NCI-H2196 treated with DMSO at 0.1 percent for 48 hours (cell line): ENCODE results near the gene TRIM46.
"Not testable (repeated sequence)": the region's sequence is repeated elsewhere in the genome, so short reads cannot be mapped to it uniquely, and the experiment has no call there.

Experiments
- DNase-seq: peaks from one replicate; lab custom pipeline; 2025; ENCODE audit not compliant: unreplicated experiment; lab: John Stamatoyannopoulos, UW

Gene TRIM46

DNA sequence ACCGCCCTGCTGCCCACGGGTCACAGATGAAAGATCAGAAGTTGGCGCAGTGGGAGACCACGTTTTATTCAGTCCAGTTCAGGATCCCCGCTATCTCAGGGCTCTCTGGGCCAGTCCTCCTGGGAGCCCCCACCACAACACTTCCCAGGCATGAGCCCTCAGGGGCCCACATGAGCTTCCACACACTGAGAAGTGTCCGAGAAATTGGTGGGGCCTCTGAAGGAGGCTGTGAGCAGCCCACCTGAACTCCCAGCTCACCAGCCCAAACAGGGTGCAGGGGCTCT is 12.1 kb downstream of the TRIM46 start:
- no peak for DNase-seq

DNA sequence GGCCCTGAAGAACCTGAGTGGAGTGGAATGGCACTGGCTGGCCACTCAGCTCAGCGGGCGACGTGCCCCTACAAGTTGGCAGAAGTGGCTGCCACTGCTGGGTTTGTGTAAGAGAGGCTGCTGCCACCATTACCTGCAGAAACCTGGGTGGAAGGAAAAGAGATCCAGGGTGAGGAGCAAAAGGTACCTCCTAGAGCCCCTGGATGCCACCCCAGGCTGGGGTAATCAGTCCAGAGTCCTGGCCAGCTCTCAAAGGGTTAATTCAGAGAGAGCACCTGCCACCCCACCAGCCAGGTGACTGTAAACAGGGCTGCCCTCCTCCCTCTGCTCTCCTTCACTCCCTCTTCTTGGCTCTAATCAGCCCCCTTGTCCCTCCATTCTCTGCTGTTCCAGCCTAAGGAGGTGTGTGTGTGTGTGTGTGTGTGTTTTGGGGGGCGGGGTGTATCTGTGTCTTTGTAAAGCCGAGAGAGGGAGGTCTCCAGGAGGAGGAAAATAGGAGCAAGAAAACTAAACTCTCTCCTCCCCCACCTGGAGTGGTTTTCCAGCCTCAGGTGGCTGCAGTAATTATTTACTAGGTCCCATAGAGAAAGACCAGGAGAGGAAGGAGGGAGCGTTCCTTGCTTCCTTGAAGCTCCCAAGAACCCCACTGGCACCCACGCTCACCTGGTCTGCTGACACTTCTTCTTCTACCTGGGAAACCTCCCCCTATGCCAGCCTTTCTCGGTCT is 12.6 kb downstream of the TRIM46 start:
- DNase-seq = no peak

DNA sequence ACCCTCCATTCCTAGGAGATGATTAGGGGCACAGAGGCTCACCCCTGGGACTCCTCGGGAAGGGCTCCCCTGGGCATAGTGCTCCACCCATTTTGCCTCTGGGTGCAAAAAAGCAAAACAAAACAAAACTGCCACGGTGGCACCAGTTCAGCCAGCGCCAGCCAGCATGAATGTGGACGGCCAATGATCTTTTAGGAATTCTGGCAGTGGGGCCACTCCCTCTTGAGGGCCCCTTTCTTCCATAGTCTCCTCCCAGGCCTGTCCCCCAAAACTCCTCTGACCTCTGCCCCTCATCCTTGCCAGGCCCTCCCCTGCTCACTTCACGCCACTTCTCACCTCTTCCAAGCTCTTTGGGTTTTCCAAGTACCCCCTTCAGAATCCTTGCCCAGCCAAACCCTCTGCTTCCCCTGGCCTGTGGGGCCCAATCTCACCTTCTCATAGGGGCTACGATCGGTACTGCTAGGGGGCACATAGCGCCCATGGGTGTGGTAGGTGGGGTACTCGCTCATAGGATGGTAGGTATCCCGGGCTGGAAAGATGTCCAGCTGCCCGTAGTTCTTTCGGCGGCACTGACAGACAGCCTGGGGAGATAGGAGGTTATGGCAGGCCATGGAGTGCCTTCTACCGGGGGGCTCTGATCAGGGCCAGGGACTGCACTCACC is 13.3 kb downstream of the TRIM46 start:
- no peak for DNase-seq

DNA sequence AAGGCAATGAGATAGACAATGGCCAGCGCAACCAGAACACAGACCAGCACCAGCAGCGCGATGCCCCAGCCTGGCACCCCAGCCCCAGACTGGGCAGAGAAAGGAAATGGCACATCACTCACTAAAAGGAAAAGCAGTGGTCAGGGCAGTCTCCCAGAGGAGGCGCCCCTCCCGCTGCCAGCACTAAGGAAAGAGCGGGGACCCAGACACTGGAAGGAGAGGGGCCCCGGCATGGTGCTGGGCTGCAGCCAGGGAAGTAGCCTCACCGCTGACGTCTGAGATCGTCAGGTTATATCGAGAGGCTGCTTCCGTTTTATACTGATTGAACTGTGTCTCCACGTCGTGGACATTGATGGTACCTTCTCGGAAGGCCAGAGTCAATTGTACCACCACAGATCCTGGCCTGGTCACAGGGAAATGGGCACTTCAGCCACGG is 13.8 kb downstream of the TRIM46 start:
- DNase-seq = no peak

DNA sequence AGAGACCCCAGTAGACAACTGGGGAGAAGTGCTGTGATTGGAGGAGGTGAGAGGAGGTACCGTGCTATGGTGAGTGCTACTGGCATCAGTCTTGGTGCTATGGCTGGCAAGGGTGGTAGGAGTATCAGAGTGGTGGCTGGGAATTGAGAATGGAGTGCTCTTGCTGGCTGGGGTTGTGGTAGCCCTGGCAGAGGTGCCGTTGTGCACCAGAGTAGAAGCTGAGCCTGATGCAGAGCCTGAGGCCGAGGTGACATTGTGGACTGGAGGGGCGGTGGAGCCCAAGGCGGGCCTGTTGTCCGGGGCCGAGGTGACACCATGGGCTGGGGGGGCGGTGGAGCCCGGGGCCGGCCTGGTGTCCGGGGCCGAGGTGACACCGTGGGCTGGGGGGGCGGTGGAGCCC is 14.6 kb downstream of the TRIM46 start:
- DNase-seq = no peak

DNA sequence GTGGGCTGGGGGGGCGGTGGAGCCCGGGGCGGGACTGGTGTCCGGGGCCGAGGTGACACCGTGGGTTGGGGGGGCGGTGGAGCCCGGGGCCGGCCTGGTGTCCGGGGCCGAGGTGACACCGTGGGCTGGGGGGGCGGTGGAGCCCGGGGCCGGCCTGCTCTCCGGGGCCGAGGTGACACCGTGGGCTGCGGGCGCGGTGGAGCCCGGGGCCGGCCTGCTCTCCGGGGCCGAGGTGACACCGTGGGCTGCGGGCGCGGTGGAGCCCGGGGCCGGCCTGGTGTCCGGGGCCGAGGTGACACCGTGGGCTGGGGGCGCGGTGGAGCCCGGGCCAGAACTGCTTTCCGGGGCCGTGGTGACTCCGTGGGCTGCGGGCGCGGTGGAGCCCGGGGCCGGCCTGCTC is 16.3 kb downstream of the TRIM46 start:
- DNase-seq = not testable (repeated sequence)

DNA sequence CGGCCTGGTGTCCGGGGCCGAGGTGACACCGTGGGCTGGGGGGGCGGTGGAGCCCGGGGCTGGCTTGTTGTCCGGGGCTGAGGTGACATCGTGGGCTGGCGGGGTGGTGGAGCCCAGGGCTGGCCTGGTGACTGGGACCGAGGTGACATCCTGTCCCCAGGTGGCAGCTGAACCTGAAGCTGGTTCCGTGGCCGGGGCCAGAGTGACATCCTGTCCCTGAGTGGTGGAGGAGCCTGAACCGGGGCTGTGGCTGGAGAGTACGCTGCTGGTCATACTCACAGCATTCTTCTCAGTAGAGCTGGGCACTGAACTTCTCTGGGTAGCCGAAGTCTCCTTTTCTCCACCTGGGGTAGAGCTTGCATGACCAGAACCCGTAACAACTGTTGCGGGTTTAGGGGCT is 18.3 kb downstream of the TRIM46 start:
- no peak for DNase-seq

DNA sequence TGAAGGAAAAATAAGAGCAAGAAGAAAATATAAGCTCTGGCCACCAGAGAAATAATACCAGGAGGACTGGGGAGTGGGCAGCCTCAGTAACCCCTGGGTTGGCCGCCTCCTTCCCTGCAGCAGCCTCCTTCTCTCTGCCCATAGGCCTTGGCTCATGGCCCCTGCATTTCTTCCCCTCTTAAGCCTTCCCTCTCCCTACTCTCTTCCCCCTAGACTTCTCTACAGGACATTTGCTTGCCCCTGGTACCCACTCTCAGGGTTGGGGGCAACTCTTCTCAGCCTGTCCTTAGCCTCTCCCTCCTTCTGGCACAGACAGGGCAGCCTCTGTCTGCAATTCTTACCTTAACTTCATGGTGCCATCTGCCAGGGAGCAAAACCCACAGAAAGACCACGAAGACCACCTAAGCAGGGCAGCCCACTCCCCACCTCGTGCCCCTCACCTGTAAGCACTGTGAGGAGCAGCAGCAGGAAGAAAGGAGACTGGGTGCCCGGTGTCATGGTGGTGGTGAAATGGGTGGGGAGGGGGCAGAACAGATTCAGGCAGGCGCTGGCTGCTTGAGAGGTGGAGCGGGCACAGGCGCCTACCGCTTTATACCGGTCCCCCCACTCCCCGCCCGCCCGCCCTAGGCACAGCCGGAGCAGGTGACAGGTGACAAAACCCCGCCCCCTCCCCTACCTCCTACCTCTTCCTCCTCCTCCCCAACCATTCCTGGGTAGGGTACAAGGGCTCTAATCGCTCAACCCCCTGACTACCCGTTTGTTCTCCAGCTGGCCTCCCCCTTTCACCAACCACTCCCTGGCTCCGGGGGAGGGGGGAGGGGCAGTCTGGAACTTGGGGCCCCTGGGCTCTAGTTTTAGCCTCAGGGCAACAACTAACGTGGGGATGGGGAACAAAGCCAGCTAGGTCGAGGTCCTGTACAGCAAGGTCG is 19.0 kb downstream of the TRIM46 start:
- DNase-seq = peak; percentile 48

DNA sequence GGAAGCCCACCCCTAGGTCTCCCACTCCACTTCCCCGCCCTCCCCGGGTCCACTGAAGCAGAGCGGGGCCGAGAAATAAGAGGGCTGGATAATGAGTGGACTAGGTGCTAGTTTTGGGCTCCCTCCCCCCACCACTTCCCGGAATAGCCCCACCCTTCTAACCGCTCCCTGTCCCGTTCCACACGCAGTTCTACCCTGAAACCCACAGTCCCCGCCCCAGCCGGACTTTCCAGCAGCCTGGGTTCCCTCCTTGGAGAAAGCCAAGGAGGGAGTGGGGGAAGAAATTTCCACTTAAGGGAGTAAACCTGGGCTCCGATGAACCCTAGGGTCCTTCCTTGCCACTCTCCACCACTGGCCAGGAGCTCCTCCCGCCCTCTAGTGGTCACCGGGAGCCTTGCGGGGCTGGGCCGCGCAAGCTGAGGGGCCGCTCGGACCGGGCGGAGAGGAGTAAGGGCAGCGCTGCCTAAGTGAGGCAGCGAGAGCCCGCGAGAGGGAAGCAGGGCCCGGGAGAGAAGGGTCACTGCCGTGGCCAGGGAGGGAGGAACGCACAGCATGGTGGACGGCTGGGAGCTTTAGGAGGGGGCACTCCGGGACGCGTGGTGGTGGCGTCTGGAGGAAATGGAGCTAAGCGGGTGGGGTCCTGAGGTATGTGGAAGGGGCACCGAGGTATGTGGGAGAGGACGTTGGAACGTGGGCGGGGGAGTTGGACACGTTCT is 19.8 kb downstream of the TRIM46 start:
- DNase-seq = peak; percentile 77

DNA sequence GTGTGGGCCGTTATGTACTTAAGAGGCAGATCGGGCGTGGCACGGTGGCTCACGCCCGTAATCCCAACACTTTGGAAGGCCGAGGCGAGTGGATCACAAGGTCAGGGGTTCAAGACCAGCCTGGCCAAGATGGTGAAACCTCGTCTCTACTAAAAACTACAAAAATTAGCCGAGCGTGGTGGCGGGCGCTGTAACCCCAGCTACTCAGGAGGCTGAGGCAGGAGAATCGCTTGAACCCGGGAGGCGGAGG is 20.3 kb downstream of the TRIM46 start:
- not testable (repeated sequence) for DNase-seq

DNA sequence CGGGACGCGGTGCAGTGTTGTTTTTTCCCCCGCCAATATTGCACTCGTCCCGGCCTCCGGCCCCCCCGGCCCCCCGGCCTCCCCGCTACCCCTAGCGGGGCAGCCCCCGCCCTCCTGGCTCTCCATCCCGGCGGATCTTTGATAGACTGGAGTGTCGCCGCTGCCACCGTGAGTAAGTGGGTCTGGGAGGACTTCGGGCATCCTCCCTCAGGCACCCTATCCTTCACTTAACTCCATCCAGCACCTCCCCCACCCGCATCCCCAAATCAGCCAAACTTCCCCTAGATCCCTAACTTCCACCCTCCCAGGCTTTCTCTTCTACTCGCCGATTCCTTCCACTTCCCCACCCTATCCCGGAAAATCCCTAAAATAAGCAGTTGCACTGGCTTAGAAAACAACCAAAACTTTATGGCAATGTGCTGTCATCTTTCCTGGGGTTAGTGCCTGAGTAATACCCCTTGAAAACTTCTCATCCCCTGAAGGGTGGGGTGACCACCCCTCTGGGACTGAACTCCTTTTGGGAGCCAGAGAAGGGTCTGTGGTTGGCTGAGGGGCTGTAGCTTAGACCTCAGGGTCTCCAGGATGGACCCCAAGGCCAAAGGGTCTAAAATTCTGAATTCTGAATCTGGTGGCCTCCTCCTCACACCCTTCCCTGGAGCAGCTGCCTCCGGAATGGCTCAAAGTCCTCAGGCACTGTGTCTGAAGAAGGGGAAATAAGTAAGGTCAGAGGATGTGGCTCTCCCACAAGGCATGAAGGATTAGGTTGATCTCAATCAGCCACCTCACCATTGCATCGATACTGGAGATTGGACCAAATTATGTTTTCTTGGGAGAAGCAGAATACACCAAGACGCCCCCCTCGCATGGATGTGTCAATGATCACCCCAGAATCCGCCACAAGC is 21.8 kb downstream of the TRIM46 start:
- no peak for DNase-seq

DNA sequence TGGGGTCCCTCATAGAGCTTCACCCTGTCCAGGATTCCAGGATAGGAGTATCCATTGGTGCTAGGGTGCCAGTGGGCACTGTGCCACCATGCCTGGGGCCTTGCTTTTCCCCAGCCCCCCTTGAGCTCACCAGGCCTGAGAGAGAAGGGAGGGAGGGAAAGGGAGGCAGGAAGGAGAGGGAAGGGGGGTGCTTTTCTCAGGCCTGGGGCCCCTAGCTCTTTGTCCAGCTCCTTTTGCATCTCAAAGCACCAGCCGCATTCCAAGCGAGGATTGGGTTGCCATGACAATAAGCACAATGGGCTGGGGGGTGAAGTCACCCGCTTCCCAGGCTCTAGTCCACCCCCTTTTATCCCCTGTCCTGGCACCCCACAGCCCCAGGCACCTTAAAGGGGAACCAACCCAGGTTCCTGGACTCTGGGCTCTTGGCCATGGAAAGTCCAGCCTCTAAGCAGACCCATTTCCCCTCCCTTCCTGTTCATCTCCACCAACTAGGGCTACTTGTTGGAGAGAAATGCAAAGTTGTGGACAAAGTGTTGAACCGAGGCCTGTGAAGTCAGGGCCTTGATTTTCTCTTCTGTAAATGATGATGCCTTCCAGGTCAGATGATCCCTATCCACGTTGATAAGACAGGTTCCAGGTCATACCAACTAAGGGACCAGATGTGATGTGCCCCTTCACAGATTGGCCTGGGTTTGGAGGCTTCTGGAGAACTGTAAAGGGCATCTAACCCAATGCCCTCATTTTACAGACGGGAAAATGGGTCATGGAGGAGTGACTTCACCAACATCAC is 22.6 kb downstream of the TRIM46 start:
- DNase-seq = no peak

DNA sequence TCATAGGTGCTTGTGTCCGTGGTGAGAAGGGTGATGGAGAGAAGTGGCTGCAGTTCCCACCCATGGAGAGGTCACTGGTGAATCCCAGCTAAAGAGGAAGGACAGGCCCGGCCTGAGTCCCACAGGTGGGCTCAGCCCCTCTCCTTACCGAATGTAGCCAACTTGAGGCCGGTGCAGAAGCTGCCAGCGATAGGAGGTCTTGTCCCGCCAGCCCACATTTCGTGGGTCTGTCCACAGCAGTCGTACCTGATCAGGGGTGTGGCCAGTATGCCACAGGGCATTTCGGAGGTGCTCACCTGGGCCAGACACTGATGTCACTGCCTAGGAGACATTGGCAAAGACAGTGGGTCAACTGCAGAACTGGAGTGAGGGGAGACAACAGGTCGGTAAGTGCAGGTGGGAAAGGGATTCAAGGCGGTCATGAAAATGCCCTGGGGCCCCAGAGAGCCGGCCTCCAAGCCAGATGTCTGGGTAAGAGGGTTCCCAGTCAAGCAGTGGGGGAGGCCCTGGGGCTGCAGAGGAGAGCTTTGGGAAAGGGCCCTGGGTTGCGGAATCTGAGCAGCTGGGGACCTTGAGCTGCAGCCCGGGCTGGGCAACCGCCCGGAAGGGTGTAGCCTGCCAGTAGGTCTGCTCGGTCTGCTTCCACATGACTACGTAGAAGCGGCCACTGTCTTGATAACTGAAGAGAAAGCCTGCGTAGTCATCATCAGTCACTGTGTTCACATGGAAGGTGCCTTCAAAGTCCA is 23.4 kb downstream of the TRIM46 start:
- no peak for DNase-seq

DNA sequence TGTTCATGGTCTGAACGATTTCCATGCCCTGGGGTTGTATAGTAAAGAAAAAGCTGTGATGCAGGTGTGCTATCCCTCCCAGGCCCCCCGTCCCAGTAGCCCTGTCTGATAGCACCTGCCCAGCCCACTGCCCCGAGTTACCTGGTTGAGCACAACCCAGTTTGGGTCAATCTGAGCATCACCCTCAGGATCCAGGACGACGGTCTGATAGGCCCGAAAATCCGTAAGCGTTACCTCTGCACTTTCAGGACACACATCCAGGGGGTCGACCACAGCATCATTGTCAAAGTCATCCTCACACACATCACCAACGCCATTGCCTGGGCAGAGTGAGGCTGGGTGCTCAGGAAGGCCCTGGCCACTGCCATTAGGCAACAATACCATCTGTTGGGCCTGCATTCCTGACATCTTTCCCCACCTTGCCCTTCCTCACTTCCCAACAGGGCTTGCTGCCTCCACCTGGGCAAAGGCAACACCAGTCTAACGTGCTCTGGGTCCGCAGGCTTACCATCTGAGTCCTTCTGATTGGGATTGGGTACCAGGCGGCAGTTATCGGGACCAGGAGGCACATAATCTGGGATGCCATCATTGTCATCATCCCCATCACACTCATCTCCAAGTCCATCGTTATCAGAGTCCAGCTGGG is 24.4 kb downstream of the TRIM46 start:
- no peak for DNase-seq

DNA sequence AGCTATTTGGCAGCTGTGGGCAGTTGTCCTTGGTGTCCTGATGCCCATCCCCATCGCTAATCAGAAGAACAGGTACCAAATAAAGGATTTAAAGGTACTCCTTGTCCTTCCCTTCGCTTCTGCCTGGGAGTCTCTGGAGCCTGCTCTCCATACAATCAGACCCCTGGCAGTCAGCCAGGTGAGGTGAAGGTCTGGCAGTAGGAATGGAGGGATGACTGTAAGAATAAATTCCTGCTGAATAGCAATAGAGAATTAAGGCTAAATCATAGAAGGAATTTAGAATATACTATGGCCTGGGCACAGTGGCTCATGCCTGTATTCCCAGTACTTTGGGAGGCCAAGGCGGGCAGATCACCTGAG is 24.9 kb downstream of the TRIM46 start:
- no peak for DNase-seq

DNA sequence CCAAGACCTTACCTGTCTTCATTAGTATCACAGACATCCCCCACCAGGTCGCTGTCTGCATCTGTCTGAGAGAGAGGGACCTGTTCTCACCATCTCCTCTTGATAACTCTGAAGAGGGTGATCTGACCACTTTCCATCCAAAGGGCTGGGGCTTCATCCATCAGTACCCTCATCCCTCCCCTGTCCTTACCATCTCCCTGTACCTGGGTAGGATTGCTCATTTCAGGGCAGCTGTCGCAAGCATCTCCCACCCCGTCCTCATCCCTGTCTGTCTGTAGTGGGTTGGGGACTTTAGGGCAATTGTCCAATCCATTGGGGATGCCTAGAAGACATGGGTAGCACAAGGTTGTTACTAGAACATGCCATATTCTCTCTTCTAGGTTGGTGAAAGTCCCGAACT is 26.1 kb downstream of the TRIM46 start:
- DNase-seq = no peak

DNA sequence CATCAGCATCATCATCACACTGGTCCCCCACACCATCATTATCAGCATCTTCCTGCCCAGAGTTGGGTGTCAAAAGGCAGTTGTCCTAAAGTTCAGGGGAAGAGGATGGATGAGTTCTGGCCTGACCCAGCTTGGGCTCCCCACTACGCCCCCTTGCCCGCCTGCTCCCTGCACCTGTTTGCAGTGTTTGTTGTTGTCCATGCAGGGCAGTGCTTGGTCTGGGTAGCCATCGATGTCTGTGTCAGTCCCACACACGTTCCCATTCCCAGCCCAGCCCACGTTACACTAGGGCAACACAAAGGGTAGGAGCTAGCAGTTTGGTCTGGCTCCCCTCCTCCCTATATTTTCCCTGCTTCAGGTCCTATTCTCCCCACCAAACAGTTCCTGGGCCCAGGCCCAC is 27.3 kb downstream of the TRIM46 start:
- no peak for DNase-seq

DNA sequence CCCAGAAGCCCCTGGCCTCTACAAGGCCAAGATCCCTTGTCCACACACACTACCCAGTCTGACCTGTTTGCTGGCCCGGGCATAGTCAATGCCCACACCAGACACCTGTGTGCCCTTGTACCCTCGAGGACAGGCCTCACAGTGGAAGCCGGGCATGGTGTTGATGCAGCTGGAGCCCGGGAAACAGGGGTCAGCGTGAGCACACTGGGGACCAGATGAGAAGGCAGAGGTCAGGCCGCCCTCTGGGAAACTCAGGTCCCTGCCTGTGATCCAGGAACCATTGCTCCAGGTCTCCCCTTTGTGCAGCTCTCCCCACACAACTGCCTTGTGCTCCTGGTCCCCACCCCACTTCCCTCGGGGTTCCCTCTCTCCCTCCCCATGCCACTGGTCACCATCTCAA is 28.5 kb downstream of the TRIM46 start:
- DNase-seq = no peak
